OCI-LY3 (cell line): ENCODE data around the gene ALOXE3.
"Not testable (repeated sequence)": the region's sequence is repeated elsewhere in the genome, so short reads cannot be mapped to it uniquely, and the experiment has no call there.

Experiments
- H2AFZ ChIP-seq: fragments of 200-600, 300-600 bp; shearing (Covaris generic); 2 replicates; pipeline ENCODE4 v1.6.0; 2014; ENCODE audit warnings: antibody characterized with exemption, low read depth, low read length
- H3K27ac ChIP-seq: fragments of 200-600, 300-600 bp; sonication (generic); 2 replicates; pipeline ENCODE4 v1.5.1; 2014; ENCODE audit warnings: mild to moderate bottlenecking, low read length, moderate library complexity, mixed read lengths
- H3K27me3 ChIP-seq: fragments of 200-600, 300-600 bp; sonication (generic); 2 replicates; pipeline ENCODE4 v1.6.1; 2014; ENCODE audit warnings: low read depth, low read length, mixed read lengths
- H3K36me3 ChIP-seq: fragments of 200-600, 300-600 bp; sonication (generic); replicated peaks from 2 replicates; pipeline ENCODE3; 2014; ENCODE audit warnings: low read depth, low read length, mixed read lengths
- H3K4me1 ChIP-seq: fragments of 300-600, 200-600 bp; sonication (generic); 2 replicates; pipeline ENCODE4 v1.6.1; 2014; ENCODE audit warnings: low read length, mixed read lengths
- H3K4me2 ChIP-seq: fragments of 200-600, 300-600 bp; sonication (generic); 2 replicates; pipeline ENCODE4 v1.6.1; 2014; ENCODE audit warnings: low read length, mixed read lengths
- H3K4me3 ChIP-seq: fragments of 300-600, 200-600 bp; sonication (generic); 2 replicates; pipeline ENCODE4 v1.5.1; 2014; ENCODE audit warnings: antibody characterized with exemption, mild to moderate bottlenecking, low read length, moderate library complexity
- H3K79me2 ChIP-seq: fragments of 300-600, 200-600 bp; shearing (Covaris generic); 2 replicates; pipeline ENCODE4 v1.6.1; 2014; ENCODE audit warnings: mild to moderate bottlenecking, low read length, mixed read lengths
- H3K9ac ChIP-seq: fragments of 300-600, 200-600 bp; shearing (Covaris generic); 2 replicates; pipeline ENCODE4 v1.6.0; 2014; ENCODE audit warnings: mild to moderate bottlenecking, low read length, moderate library complexity
- H3K9me3 ChIP-seq: fragments of 200-600, 300-600 bp; shearing (Covaris generic); 2 replicates; pipeline ENCODE4 v1.6.1; 2014; ENCODE audit warnings: low read length, mixed read lengths; ENCODE audit not compliant: insufficient read depth
- H4K20me1 ChIP-seq: fragments of 200-600, 300-600 bp; sonication (generic); 2 replicates; pipeline ENCODE4 v1.6.1; 2016; ENCODE audit warnings: low read length, mixed read lengths; ENCODE audit not compliant: insufficient read depth
- CTCF ChIP-seq: fragments of 200-600, 300-600 bp; sonication (generic); IDR thresholded peaks from 2 replicates; pipeline ENCODE4 v1.5.1; 2014; ENCODE audit warnings: antibody characterized with exemption, low read length, low read depth
- EZH2phosphoT487 ChIP-seq: fragments of 200-600 bp; shearing (Covaris generic); IDR thresholded peaks from 2 replicates; pipeline ENCODE4 v1.6.1; 2018; ENCODE audit warnings: antibody characterized with exemption, mixed run types, low read depth

ALOXE3 gene

GRCh38 chr17:8062807-8063483 lies 55.4 kb downstream of the ALOXE3 start:
- no peak overlapping the region for H2AFZ ChIP-seq
- H3K9me3 ChIP-seq, result no peaks in the 10 kb centered on the region
- H3K4me3 ChIP-seq, result no peak overlapping the region
- H3K27ac ChIP-seq, result no peak overlapping the region
- no peaks in the 10 kb centered on the region for H4K20me1 ChIP-seq
- no peaks in the 10 kb centered on the region for H3K79me2 ChIP-seq
- TF ChIP-seq EZH2phosphoT487 (no peak), CTCF (no peak)
- H3K27me3 ChIP-seq, result peaks cover 19% of the 10 kb centered on the region
- H3K4me2 ChIP-seq, result no peak overlapping the region
- H3K4me1 ChIP-seq, result peaks cover 26% of the 10 kb centered on the region
- no peak overlapping the region for H3K9ac ChIP-seq
- H3K36me3 ChIP-seq, result no peaks in the 10 kb centered on the region

GRCh38 chr17:8062435-8062806 lies 55.9 kb downstream of the ALOXE3 start:
- Histone ChIP-seq H3K9ac (no peak overlapping the region), H3K36me3 (no peaks in the 10 kb centered on the region), H3K9me3 (no peaks in the 10 kb centered on the region), H4K20me1 (no peaks in the 10 kb centered on the region), H3K79me2 (no peaks in the 10 kb centered on the region), H3K27ac (no peak overlapping the region), H3K4me1 (peaks cover 29% of the 10 kb centered on the region), H3K4me2 (no peak overlapping the region), H3K4me3 (no peak overlapping the region), H3K27me3 (peaks cover 19% of the 10 kb centered on the region), H2AFZ (no peak overlapping the region)
- TF ChIP-seq CTCF, result no peak
- TF ChIP-seq EZH2phosphoT487, result no peak

GRCh38 chr17:8061851-8062250 lies 56.5 kb downstream of the ALOXE3 start:
- not testable (repeated sequence) for H3K9ac ChIP-seq, H3K9me3 ChIP-seq, H3K27ac ChIP-seq, H3K36me3 ChIP-seq, H3K4me2 ChIP-seq, H2AFZ ChIP-seq, H4K20me1 ChIP-seq, H3K79me2 ChIP-seq, H3K4me3 ChIP-seq
- H3K4me1 ChIP-seq, result peaks cover 32% of the 10 kb centered on the region
- H3K27me3 ChIP-seq, result peaks cover 19% of the 10 kb centered on the region

DNA sequence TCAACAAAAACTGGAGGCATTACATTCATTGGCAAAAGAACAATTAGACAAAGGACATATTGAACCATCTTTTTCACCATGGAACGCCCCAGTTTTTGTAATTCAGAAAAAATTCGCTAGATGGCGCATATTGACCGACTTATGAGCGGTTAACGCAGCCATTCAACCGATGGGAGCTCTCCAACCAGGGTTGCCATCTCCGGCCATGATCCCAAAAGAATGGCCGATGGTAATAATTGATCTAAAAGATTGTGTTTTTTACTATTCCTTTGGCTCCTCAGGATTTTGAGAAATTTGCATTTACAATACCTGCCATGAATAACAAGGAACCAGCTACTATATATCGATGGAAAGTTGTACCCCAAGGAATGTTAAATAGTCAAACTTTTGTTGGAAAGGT lies 58.0 kb downstream of the ALOXE3 start:
- Histone ChIP-seq H3K4me1 (peaks cover 32% of the 10 kb centered on the region), H3K9ac (no peak overlapping the region), H3K27ac (no peak overlapping the region), H3K9me3 (no peaks in the 10 kb centered on the region), H2AFZ (no peak overlapping the region), H3K36me3 (no peaks in the 10 kb centered on the region), H3K79me2 (no peaks in the 10 kb centered on the region), H3K4me2 (peak overlapping the region; percentile 61), H3K4me3 (peak overlapping the region; percentile 57), H4K20me1 (no peaks in the 10 kb centered on the region), H3K27me3 (peaks cover 16% of the 10 kb centered on the region)
- TF ChIP-seq CTCF (peak; percentile 69), EZH2phosphoT487 (no peak)
